ENCODE measurements around the gene PADI2.
A peak's percentile ranks its signal among the peaks of the same experiment; 100 is the strongest.
"Not testable (repeated sequence)": the region's sequence is repeated elsewhere in the genome, so short reads cannot be mapped to it uniquely, and the experiment has no call there.

The PADI2 gene

DNA sequence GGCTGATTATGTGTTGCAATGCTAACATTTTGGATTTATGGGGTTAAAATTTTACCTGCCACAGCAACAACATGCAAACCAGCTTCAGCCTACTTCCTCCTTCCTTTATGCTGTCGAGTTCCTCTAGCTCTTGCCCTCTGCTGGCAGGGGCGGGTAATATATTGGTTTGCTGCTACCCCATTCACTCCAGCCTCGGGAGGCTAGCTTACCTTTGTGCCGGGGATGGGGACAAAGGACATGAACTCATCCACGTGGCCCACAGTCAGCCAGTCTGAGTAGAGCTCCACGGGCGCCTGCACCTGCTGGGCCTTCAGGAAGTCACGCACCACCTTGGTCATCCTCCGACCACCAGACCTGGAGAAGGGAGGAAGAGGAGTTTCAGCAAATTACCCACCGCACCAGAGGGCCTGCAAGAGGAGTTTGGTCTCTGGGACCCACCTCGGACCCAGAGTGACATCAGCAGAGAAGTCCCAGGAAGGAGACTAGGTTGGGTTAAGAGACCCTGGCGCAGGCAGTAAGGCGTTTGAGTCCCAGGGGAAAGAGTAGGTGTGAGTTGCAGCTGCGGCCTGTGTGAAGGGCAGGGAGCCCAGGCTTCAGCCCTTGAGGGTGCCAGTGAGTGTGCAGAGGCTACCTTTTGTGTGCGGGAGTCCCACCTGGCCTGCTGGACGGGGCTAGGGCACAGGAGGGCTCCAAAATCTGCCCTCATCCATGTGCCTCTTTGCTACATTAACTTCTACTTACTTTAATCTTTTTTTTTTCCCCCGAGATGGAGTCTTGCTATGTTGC, 43.6 kb downstream of the PADI2 start:
- DNase-seq (no peak), ATAC-seq (replicated peaks) (peak in 1 of 2 donors; percentile 52)
- H3K9me3 Mint-ChIP-seq, result peaks cover 2 to 5% of the 10 kb centered on the region in 2 donors
- H3K4me3 Mint-ChIP-seq, result no peak overlapping the region
- peaks cover 7 to 8% of the 10 kb centered on the region in 2 donors for H3K27me3 Mint-ChIP-seq
- H3K4me1 Mint-ChIP-seq, result no peaks in the 10 kb centered on the region
- H3K36me3 Mint-ChIP-seq, result peaks cover 2 to 5% of the 10 kb centered on the region in 2 donors
- no peak overlapping the region for H3K27ac Mint-ChIP-seq

- Mint-ChIP-seq H3K36me3 (peaks cover 2 to 5% of the 10 kb centered on the region in 2 donors), H3K4me3 (no peak overlapping the region)
Observed at GRCh38 chr1:17071794-17072193, 47.5 kb downstream of the PADI2 start.

DNA sequence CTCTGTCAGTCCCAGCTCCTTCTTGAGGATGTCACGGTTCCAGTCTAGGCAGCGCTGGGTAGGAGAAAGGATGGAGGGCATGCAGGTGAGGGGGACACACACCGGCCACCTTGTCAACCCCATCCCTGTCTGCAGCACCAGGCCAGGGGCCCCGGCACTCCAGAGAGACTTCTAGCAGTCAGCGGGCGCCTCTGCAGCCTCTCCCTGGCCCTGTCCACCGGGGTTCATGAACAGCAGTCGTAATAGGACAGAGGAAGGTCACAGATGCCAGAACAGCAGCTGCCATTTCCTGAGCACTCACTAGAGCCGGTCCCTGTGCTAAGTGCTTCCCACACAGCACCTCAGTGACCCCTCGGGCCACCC, 49.1 kb downstream of the PADI2 start:
- Mint-ChIP-seq H3K9me3 (no peaks in the 10 kb centered on the region), H3K4me3 (no peak overlapping the region), H3K27ac (no peak overlapping the region), H3K36me3 (peaks cover 0 to 2% of the 10 kb centered on the region in 2 donors), H3K4me1 (no peaks in the 10 kb centered on the region), H3K27me3 (no peaks in the 10 kb centered on the region)
- no peak for ATAC-seq (replicated peaks)
- no peak for DNase-seq

More at GRCh38 chr1:17071794-17072193, 47.5 kb downstream of the PADI2 start:
- DNase-seq (no peak), ATAC-seq (replicated peaks) (no peak)
- Mint-ChIP-seq H3K27ac (no peak overlapping the region), H3K4me1 (no peaks in the 10 kb centered on the region), H3K9me3 (peaks cover 2 to 5% of the 10 kb centered on the region in 2 donors), H3K27me3 (peaks cover 2 to 6% of the 10 kb centered on the region in 2 donors)

DNA sequence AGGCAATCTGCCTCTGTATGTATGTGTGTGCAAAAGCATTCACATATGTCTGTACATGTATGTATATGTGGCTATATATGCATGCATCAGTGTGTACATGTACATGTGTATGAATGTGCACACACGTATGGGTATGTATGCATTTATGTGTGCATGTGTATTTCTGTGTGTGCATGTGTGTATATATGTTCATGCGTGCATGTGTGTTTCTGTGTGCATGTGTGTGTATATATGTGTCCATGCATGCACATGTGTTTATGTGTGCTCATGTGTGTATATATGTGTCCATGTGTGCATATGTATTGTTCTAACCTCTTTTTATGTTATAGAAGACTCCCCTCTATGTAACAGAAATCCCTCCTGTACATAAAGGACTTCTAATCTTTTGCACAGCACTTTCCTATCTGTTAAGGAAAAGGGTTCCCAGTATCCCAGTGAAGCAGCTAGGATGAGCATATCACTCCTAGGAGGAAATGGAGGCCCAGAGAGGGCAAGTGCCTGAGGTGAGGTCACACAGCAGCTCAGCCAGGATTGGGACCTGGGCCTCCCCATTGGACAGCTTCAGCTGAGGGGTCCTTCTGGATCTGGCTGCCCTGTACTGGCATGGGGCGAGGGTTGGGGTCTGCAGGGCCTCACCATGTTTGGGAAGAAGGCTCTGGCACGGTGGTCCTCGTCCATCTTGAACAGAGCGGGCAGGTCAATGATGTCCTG, 49.6 kb downstream of the PADI2 start:
- Mint-ChIP-seq H3K36me3 (peaks cover 0 to 2% of the 10 kb centered on the region in 2 donors), H3K9me3 (no peaks in the 10 kb centered on the region), H3K27ac (no peak overlapping the region), H3K4me3 (no peak overlapping the region), H3K4me1 (no peaks in the 10 kb centered on the region), H3K27me3 (no peaks in the 10 kb centered on the region)
- DNase-seq (no peak), ATAC-seq (replicated peaks) (no peak)

- no peak for ATAC-seq (replicated peaks)
- Mint-ChIP-seq H3K9me3 (no peaks in the 10 kb centered on the region), H3K36me3 (peaks cover 0 to 2% of the 10 kb centered on the region in 2 donors)
Observed at GRCh38 chr1:17068789-17069188, 50.5 kb downstream of the PADI2 start.

DNA sequence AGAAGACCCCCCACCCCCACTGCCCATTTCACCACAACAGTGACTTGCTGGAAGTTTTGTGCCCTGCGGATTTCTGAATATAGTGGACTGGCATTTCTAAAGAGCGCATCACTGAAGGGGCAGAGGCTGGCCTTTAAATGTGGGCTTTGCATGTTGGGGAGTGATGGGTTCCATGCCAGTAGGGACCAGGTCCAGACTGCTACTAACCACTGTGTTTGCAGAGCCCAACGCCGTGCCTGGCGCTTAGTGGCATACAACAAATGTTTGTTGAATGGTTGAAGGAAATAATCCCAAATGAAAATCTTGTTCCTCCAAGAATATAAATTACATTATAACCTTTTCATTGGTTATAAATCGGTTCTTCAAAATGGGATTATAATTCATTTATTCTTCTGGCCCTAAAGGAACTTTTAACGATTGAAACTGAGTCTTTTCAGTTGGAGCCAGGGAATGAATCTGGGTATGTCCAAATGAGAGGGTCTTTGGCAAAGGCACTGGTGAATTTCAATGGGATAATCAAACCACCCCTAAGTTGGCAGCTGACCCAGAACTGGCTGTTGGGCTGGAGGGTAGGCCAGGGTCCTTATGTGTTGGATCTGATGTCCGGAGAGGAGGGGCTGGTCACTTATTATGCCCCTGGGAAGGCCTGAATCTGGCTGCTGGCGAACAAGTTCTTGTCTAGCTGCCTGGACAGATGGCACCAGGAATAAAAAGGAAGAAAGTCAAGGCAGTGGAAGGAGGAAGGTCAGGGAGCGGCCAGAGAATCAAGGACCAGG, 51.6 kb downstream of the PADI2 start:
- H3K4me1 Mint-ChIP-seq, result no peaks in the 10 kb centered on the region
- peaks cover 0 to 2% of the 10 kb centered on the region in 2 donors for H3K36me3 Mint-ChIP-seq
- ATAC-seq (replicated peaks) (no peak), DNase-seq (no peak)
- no peak overlapping the region for H3K27ac Mint-ChIP-seq
- no peaks in the 10 kb centered on the region for H3K9me3 Mint-ChIP-seq
- no peak overlapping the region for H3K4me3 Mint-ChIP-seq
- no peaks in the 10 kb centered on the region for H3K27me3 Mint-ChIP-seq

More at GRCh38 chr1:17068789-17069188, 50.5 kb downstream of the PADI2 start:
- H3K27ac Mint-ChIP-seq, result no peak overlapping the region
- H3K27me3 Mint-ChIP-seq, result no peaks in the 10 kb centered on the region
- H3K4me3 Mint-ChIP-seq, result no peak overlapping the region
- H3K4me1 Mint-ChIP-seq, result no peaks in the 10 kb centered on the region
- no peak for DNase-seq

- ATAC-seq (replicated peaks), result no peak
- H3K4me3 Mint-ChIP-seq, result no peak overlapping the region
- DNase-seq, result no peak
- peaks cover 0 to 1% of the 10 kb centered on the region in 2 donors for H3K27me3 Mint-ChIP-seq
- H3K36me3 Mint-ChIP-seq, result peaks cover 0 to 2% of the 10 kb centered on the region in 2 donors
- H3K9me3 Mint-ChIP-seq, result no peaks in the 10 kb centered on the region
- H3K4me1 Mint-ChIP-seq, result no peaks in the 10 kb centered on the region
- no peak overlapping the region for H3K27ac Mint-ChIP-seq
Observed at GRCh38 chr1:17067069-17067426, 52.2 kb downstream of the PADI2 start.

DNA sequence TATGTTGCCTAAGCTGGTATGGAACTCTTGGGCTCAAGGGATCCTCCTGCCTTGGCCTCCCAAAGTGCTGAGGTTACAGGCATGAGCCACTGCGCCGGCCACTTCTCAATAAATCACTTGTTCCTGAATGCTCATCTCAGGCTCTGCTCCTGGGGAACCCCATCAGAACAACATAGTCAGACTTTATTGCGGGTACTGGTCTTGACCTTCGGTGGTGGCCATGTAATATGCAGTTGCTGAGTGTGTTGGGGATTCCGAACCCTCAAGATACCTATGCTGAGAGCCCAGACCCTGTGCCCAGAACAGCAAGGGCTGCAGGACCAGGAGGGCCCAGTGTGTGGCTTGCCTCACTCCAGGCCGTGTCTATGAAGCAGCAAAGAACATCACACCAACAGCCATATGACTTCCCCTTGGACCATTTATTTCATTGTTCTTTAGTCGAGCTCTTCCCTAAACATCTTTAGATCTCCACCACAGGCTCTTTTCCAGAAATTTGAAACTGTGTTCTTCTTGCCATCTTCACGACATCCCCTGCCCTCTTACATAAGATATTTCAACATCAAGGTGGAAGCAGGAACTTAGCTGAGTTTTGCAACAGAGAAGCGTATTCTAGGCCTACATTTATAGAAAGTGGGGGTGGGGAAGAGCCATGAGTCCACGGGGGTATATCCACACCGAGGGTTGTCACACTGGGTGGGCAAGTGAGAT, 52.7 kb downstream of the PADI2 start:
- Mint-ChIP-seq H3K4me1 (no peaks in the 10 kb centered on the region), H3K27ac (no peak overlapping the region), H3K4me3 (no peak overlapping the region), H3K36me3 (peaks cover 0 to 2% of the 10 kb centered on the region in 2 donors), H3K27me3 (peaks cover 0 to 6% of the 10 kb centered on the region in 2 donors), H3K9me3 (no peaks in the 10 kb centered on the region)
- ATAC-seq (replicated peaks) (no peak), DNase-seq (no peak)

GRCh38 chr1:17065666-17066065, 53.6 kb downstream of the PADI2 start:
- ATAC-seq (replicated peaks) (no peak), DNase-seq (no peak)
- H3K27me3 Mint-ChIP-seq, result peaks cover 0 to 8% of the 10 kb centered on the region in 2 donors
- H3K4me3 Mint-ChIP-seq, result no peak overlapping the region
- no peak overlapping the region for H3K27ac Mint-ChIP-seq
- no peaks in the 10 kb centered on the region for H3K9me3 Mint-ChIP-seq
- H3K36me3 Mint-ChIP-seq, result peaks cover 0 to 2% of the 10 kb centered on the region in 2 donors
- H3K4me1 Mint-ChIP-seq, result no peaks in the 10 kb centered on the region

- not testable (repeated sequence) for H3K4me3 Mint-ChIP-seq; H3K36me3 Mint-ChIP-seq; H3K4me1 Mint-ChIP-seq; H3K9me3 Mint-ChIP-seq; DNase-seq; H3K27ac Mint-ChIP-seq; ATAC-seq (replicated peaks)
- peaks cover 8 to 26% of the 10 kb centered on the region in 2 donors for H3K27me3 Mint-ChIP-seq
Observed at GRCh38 chr1:17062751-17063150, 56.5 kb downstream of the PADI2 start.

- H3K4me3 Mint-ChIP-seq, result no peak overlapping the region
- peaks cover 8 to 26% of the 10 kb centered on the region in 2 donors for H3K27me3 Mint-ChIP-seq
- H3K36me3 Mint-ChIP-seq, result peaks cover 0 to 2% of the 10 kb centered on the region in 2 donors
- no peaks in the 10 kb centered on the region for H3K9me3 Mint-ChIP-seq
- H3K27ac Mint-ChIP-seq, result no peak overlapping the region
- peaks cover 0 to 2% of the 10 kb centered on the region in 2 donors for H3K4me1 Mint-ChIP-seq
- DNase-seq (no peak), ATAC-seq (replicated peaks) (no peak)
Observed at GRCh38 chr1:17061892-17062291, 57.4 kb downstream of the PADI2 start.

GRCh38 chr1:17061486-17061885, 57.8 kb downstream of the PADI2 start:
- peaks cover 0 to 2% of the 10 kb centered on the region in 2 donors for H3K4me1 Mint-ChIP-seq
- no peak overlapping the region for H3K4me3 Mint-ChIP-seq
- H3K27ac Mint-ChIP-seq, result no peak overlapping the region
- peaks cover 0 to 2% of the 10 kb centered on the region in 2 donors for H3K36me3 Mint-ChIP-seq
- ATAC-seq (replicated peaks) (no peak), DNase-seq (no peak)
- peaks cover 8 to 26% of the 10 kb centered on the region in 2 donors for H3K27me3 Mint-ChIP-seq
- no peaks in the 10 kb centered on the region for H3K9me3 Mint-ChIP-seq

- H3K27me3 Mint-ChIP-seq, result peaks cover 8 to 26% of the 10 kb centered on the region in 2 donors
- H3K36me3 Mint-ChIP-seq, result no peaks in the 10 kb centered on the region
- no peaks in the 10 kb centered on the region for H3K9me3 Mint-ChIP-seq
- ATAC-seq (replicated peaks), result no peak
- peaks cover 0 to 2% of the 10 kb centered on the region in 2 donors for H3K4me1 Mint-ChIP-seq
- DNase-seq, result no peak
- H3K27ac Mint-ChIP-seq, result no peak overlapping the region
- no peak overlapping the region for H3K4me3 Mint-ChIP-seq
Observed at GRCh38 chr1:17060306-17060749, 58.9 kb downstream of the PADI2 start.

All from stimulated activated naive B cell treated with anti-CD40 and anti-IgM and Interleukin-4, amounts not matched to agents 10 μg/mL and 1 μg/mL and 100 μg/mL, for 72 hours (primary cell).